Measurements from ENCODE around the gene TCHHL1. TPM values are rescaled to one million over a fixed set of nuclear protein-coding genes. Genes with fewer than 3 reads are reported as not detected.

TCHHL1 gene
- total and polyA plus RNA-seq, 2 of the 13 experiments (the other 11 are each of a cell fraction or from before 2014, with no cell fraction given) = not detected

- TF ChIP-seq ZNF337 (CRISPR knock-in tag; IDR thresholded peaks at IDR 0.05; ENCODE audit: borderline replicate concordance, low read depth) (no peak), RFXAP (CRISPR knock-in tag; IDR thresholded peaks at IDR 0.05; ENCODE audit: borderline replicate concordance) (no peak; the same call in 1 of the 2 replicates), BCLAF1 (IDR thresholded peaks at IDR 0.05) (no peak), ZBTB21 (CRISPR knock-in tag; IDR thresholded peaks at IDR 0.05) (no peak), TFDP2 (CRISPR knock-in tag; IDR thresholded peaks at IDR 0.05) (no peak; the same call in 1 of the 2 replicates), ZNF160 (CRISPR knock-in tag; IDR thresholded peaks at IDR 0.05) (0 out of 2 replicates have a peak, but pooled peaks have one; percentile 27), ZNF724P (CRISPR knock-in tag; IDR thresholded peaks at IDR 0.05; ENCODE audit: borderline replicate concordance) (peak; percentile 85; the same call in 1 of the 2 replicates), KDM5A (IDR thresholded peaks at IDR 0.05; ENCODE audit: borderline replicate concordance, low read length) (no peak), UBTF (CRISPR knock-in tag; IDR thresholded peaks at IDR 0.05) (peak; percentile 28; the same call in 1 of the 2 replicates), FOXO4 (CRISPR knock-in tag; conservative IDR thresholded peaks at IDR 0.05) (no peak), SETDB1 (CRISPR knock-in tag; IDR thresholded peaks at IDR 0.05; ENCODE audit: borderline replicate concordance) (no peak), PRDM10 (CRISPR knock-in tag; IDR thresholded peaks at IDR 0.05; ENCODE audit: low read depth) (no peak), KDM5B (CRISPR knock-in tag; IDR thresholded peaks at IDR 0.05; ENCODE audit: borderline replicate concordance) (peak; percentile 58; the same call in 1 of the 2 replicates), MBD4 (IDR thresholded peaks at IDR 0.05; ENCODE audit: borderline replicate concordance, low read length) (no peak), U2AF2 (IDR thresholded peaks at IDR 0.05; ENCODE audit: low read depth, low read length) (no peak), ZNF672 (CRISPR knock-in tag; IDR thresholded peaks at IDR 0.05) (no peak), SYNCRIP (IDR thresholded peaks at IDR 0.05; ENCODE audit: insufficient read depth, low read depth, low read length) (no peak)
Measured at GRCh38 chr1:152047730-152048415, 41.0 kb downstream of the TCHHL1 start (continued).

All from HepG2 (cell line).